Measurements from ENCODE around the gene CBFA2T3.

CBFA2T3 gene

DNA sequence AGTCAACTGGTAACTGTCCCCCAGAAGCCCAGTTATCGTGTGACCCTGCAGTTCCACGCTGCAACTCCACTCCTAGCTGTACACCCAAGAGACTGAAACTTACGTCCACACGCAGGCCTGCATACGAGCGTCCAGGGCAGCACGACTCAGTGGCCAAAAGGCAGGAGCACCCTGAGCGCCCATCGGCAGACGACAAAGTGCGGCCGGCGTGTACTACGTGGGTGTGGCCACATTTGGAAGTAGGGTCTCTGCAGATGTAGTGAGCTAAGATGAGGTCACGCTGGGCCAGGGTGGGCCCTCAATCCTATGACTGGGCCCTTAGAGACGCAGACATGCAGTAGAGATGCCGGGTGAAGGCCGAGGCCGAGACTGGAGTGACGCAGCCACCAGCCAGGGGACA lies 133.8 kb downstream of the CBFA2T3 start:
- H3K9me3 ChIP-seq (ENCODE audit: low read length), result no peaks in the 10 kb centered on the region
- H3K4me3 ChIP-seq (ENCODE audit: low read depth in 1 of 2, low read length in 2 of 2), result no peak overlapping the region
- no peak overlapping the region for H3K27ac ChIP-seq (ENCODE audit: low read depth, low read length)
- H3K27me3 ChIP-seq (ENCODE audit: control insufficient read depth in 1 of 2, insufficient read depth in 2 of 2, low read length in 2 of 2), result no peaks in the 10 kb centered on the region
- H3K36me3 ChIP-seq (ENCODE audit: insufficient read depth, low read length), result peaks cover 20% of the 10 kb centered on the region
- H3K4me1 ChIP-seq (ENCODE audit: insufficient read depth, low read length), result no peaks in the 10 kb centered on the region
- no peak overlapping the region for H3K9ac ChIP-seq (ENCODE audit: low read length)

DNA sequence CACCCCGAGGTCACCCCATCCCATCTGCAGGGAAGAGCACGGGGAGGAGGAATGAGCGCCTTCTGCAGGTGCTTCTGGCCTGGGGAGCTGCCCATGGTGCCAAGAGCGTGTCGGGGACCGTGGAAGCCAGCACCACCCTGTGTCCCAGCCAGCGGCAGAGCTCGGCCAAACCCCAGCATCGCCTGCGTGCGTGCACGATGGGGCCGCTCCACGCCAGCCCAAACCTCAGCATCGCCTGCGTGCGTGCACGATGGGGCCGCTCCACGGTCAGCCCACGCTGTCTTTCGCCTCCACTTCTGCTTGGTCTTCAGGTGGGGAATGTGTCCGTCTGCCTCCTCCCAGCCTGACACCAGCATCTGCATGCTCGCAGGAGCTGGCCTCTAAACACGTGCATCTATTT lies 134.2 kb downstream of the CBFA2T3 start:
- no peak overlapping the region for H3K9ac ChIP-seq (ENCODE audit: low read length)
- H3K27me3 ChIP-seq (ENCODE audit: control insufficient read depth in 1 of 2, insufficient read depth in 2 of 2, low read length in 2 of 2), result no peaks in the 10 kb centered on the region
- peaks cover 20% of the 10 kb centered on the region for H3K36me3 ChIP-seq (ENCODE audit: insufficient read depth, low read length)
- H3K4me3 ChIP-seq (ENCODE audit: low read depth in 1 of 2, low read length in 2 of 2), result no peak overlapping the region
- H3K4me1 ChIP-seq (ENCODE audit: insufficient read depth, low read length), result no peaks in the 10 kb centered on the region
- H3K9me3 ChIP-seq (ENCODE audit: low read length), result no peaks in the 10 kb centered on the region
- no peak overlapping the region for H3K27ac ChIP-seq (ENCODE audit: low read depth, low read length)

DNA sequence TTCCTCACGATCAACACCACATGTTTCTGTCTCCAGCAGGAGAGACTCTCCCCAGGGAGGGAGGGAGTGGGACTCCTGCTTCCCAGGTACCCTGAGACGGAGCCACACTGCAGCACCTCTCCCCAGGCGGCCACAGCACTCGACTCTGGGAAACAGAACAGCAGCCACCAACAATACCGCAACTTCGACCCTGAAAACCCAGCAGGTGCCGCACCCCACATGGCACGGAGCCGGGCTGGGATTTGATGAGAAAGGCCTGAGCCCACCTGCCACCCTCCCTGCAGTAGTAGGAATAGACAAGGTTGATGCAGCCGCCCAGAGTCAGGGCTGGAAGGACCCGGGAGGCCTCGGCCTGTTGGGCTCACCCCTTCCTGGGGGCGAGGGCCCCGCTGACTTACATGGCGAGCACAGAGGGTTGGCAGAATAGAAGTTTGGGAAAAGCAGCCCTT lies 134.7 kb downstream of the CBFA2T3 start:
- H3K9ac ChIP-seq (ENCODE audit: low read length), result no peak overlapping the region
- no peaks in the 10 kb centered on the region for H3K27me3 ChIP-seq (ENCODE audit: control insufficient read depth in 1 of 2, insufficient read depth in 2 of 2, low read length in 2 of 2)
- no peak overlapping the region for H3K4me3 ChIP-seq (ENCODE audit: low read depth in 1 of 2, low read length in 2 of 2)
- H3K4me1 ChIP-seq (ENCODE audit: insufficient read depth, low read length), result no peaks in the 10 kb centered on the region
- no peaks in the 10 kb centered on the region for H3K9me3 ChIP-seq (ENCODE audit: low read length)
- H3K36me3 ChIP-seq (ENCODE audit: insufficient read depth, low read length), result peaks cover 20% of the 10 kb centered on the region
- H3K27ac ChIP-seq (ENCODE audit: low read depth, low read length), result no peak overlapping the region

DNA sequence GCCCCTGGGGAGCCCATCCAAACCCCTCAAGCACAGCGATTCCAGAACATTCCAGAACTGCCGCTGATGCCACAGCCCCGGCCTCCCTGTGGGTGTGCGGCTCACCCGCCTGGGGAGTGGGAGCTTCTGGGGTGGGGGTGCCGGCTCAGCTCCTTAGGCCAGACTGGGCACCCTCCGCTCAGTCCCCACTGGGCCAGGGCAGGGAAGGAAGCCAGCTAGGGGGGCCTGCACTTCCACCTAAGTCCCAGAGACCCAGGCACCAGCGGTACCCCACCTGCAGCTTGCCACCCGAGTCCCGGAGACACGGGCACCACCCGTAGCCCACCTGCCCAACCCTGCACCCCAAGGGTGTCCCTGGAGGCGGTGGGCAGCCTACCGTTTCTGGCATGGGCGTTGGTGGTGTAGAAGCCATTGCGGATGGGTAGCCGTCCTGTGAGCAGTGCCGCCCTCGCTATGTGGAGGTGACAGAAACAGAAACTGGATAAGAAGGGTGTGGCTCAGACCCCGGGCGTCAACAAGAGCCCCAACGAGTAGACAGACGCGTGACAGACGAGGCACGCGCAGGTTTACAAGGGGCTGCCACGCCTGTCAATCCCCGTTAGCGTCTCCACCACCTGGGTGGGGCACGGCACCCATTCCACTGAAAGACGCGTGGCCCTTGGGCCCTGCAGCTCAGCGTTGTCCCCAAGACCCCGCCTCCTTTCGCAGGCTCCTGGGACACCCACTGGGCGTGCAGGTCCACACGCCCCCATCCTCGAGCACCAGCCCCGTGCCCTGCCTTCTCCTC lies 135.3 kb downstream of the CBFA2T3 start:
- H3K36me3 ChIP-seq (ENCODE audit: insufficient read depth, low read length), result peaks cover 20% of the 10 kb centered on the region

DNA sequence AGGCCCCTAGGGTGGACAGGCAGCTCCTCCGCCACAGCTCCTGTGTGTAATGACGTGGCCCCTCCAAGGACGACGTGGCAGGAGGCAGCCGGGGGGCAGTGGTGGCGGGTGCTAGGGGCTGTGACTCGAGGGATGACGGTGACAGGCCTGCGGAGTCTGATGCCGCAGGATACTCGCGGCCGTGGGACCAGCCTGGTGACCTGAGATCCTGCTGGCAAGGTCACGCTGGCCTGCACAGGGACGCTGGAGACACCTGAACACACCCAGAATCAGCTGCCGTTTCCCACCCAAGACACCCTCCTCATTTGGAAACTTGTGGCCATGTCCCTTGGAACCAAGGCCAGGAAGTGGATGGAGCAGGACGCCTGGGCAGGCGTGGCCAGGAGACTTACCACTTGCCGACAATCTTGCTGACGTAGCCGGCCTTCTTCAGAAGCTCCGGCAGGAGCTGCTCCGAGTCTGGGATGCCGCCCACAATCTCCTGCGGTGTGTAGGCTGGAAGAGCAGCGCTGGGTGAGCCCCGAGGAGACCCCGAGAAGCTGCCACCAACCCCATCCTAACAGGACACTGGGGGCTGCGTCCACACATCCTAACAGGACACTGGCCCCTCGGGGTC lies 136.3 kb downstream of the CBFA2T3 start:
- H3K27me3 ChIP-seq (ENCODE audit: control insufficient read depth in 1 of 2, insufficient read depth in 2 of 2, low read length in 2 of 2), result no peaks in the 10 kb centered on the region
- H3K36me3 ChIP-seq (ENCODE audit: insufficient read depth, low read length), result peaks cover 20% of the 10 kb centered on the region
- no peaks in the 10 kb centered on the region for H3K4me1 ChIP-seq (ENCODE audit: insufficient read depth, low read length)
- no peak overlapping the region for H3K9ac ChIP-seq (ENCODE audit: low read length)
- H3K4me3 ChIP-seq (ENCODE audit: low read depth in 1 of 2, low read length in 2 of 2), result no peak overlapping the region
- no peak overlapping the region for H3K27ac ChIP-seq (ENCODE audit: low read depth, low read length)
- no peaks in the 10 kb centered on the region for H3K9me3 ChIP-seq (ENCODE audit: low read length)

More for the DNA sequence above, 135.3 kb downstream of the CBFA2T3 start:
- H3K27ac ChIP-seq (ENCODE audit: low read depth, low read length), result no peak overlapping the region
- no peak overlapping the region for H3K9ac ChIP-seq (ENCODE audit: low read length)
- no peak overlapping the region for H3K4me3 ChIP-seq (ENCODE audit: low read depth in 1 of 2, low read length in 2 of 2)
- H3K27me3 ChIP-seq (ENCODE audit: control insufficient read depth in 1 of 2, insufficient read depth in 2 of 2, low read length in 2 of 2), result no peaks in the 10 kb centered on the region
- H3K4me1 ChIP-seq (ENCODE audit: insufficient read depth, low read length), result no peaks in the 10 kb centered on the region
- no peaks in the 10 kb centered on the region for H3K9me3 ChIP-seq (ENCODE audit: low read length)

DNA sequence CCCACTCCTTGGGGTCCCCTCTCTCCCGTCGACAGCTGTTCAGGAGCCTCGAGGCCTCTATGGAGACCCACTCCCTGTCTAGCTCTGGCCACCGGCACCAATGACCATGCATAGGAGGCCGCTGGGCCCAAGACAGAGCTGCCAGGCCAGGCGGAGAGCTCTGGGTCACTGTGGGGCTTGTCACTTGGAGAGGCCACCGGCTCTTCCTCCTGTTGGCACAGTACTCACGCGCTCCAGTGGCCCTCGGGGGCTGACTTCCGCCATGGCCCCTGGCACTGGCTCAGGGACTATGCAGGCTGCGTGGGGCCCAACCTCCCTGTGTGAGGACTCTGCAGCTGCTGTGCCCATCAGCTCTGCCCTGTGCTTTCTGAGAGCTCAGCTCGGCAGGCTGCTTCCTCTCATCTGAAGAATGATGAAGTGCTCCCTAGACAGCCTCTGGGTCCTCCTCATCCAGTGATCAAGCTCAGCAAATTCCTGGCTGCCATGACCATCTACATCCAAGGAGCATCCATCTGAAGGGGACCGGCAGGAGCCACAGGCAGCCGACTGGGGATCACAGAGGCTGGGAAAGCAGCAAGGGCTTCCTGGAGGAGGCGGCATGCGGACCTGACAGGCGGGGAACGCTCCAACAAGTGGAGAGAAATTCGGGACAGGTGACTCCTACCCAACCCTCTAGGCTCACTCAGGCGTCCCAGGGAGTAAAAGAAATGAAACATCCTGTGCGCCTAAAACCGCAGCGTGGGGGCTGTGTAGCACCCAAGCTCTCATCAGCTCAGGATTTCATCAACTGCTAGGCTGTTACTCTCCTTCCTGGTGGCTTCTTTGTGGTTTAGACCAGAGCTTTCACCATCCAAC lies 137.0 kb downstream of the CBFA2T3 start:
- Histone ChIP-seq H3K27me3 (ENCODE audit: control insufficient read depth in 1 of 2, insufficient read depth in 2 of 2, low read length in 2 of 2) (no peaks in the 10 kb centered on the region), H3K9me3 (ENCODE audit: low read length) (no peaks in the 10 kb centered on the region), H3K9ac (ENCODE audit: low read length) (no peak overlapping the region), H3K27ac (ENCODE audit: low read depth, low read length) (no peak overlapping the region), H3K4me3 (ENCODE audit: low read depth in 1 of 2, low read length in 2 of 2) (no peak overlapping the region), H3K36me3 (ENCODE audit: insufficient read depth, low read length) (peaks cover 20% of the 10 kb centered on the region), H3K4me1 (ENCODE audit: insufficient read depth, low read length) (no peaks in the 10 kb centered on the region)

DNA sequence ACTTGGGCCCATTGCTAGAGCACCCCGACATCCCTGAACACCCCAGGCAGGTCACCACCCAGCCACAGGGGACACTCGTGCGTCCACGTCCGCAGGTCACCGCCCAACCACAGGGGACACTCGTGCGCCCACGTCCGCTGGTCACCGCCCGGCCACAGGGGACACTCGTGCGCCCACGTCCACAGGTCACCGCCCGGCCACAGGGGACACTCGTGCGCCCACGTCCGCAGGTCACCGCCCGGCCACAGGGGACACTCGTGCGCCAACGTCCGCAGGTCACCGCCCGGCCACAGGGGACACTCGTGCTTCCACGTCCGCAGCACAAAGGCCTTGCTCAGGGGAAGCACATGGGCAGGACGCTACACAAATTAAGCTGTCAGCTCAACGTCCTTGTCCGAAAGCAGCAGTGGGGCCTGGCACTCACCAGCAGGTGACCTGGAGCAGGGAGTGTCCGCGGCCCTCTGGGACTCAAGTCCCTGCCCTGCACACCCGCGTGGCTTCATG lies 137.9 kb downstream of the CBFA2T3 start:
- Histone ChIP-seq H3K9ac (ENCODE audit: low read length) (no peak overlapping the region), H3K27ac (ENCODE audit: low read depth, low read length) (no peak overlapping the region), H3K9me3 (ENCODE audit: low read length) (no peaks in the 10 kb centered on the region), H3K4me1 (ENCODE audit: insufficient read depth, low read length) (no peaks in the 10 kb centered on the region), H3K4me3 (ENCODE audit: low read depth in 1 of 2, low read length in 2 of 2) (no peak overlapping the region), H3K36me3 (ENCODE audit: insufficient read depth, low read length) (peaks cover 20% of the 10 kb centered on the region), H3K27me3 (ENCODE audit: control insufficient read depth in 1 of 2, insufficient read depth in 2 of 2, low read length in 2 of 2) (no peaks in the 10 kb centered on the region)

DNA sequence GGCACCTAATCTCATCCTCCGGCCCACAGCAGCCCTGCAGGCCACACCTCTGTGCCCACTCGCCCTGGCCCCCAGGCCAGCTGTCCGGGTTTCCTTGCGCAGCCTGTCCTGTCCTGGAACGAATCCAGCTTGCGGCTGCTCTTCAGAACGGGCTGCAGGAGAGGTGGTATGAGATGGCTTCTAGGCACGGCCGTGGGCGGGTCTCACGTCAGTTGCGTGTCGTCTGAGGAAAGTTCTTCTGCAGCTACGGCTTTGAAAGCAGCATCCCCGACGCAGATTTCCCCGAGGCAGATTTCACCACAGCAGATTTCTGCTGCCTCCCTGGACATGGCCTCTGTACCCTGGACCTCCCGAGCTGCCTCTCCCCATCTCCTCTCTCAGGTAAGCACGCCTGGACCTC lies 138.4 kb downstream of the CBFA2T3 start:
- Histone ChIP-seq H3K4me1 (ENCODE audit: insufficient read depth, low read length) (no peaks in the 10 kb centered on the region), H3K27me3 (ENCODE audit: control insufficient read depth in 1 of 2, insufficient read depth in 2 of 2, low read length in 2 of 2) (no peaks in the 10 kb centered on the region), H3K9me3 (ENCODE audit: low read length) (no peaks in the 10 kb centered on the region), H3K36me3 (ENCODE audit: insufficient read depth, low read length) (peaks cover 20% of the 10 kb centered on the region), H3K4me3 (ENCODE audit: low read depth in 1 of 2, low read length in 2 of 2) (no peak overlapping the region), H3K9ac (ENCODE audit: low read length) (no peak overlapping the region), H3K27ac (ENCODE audit: low read depth, low read length) (no peak overlapping the region)

DNA sequence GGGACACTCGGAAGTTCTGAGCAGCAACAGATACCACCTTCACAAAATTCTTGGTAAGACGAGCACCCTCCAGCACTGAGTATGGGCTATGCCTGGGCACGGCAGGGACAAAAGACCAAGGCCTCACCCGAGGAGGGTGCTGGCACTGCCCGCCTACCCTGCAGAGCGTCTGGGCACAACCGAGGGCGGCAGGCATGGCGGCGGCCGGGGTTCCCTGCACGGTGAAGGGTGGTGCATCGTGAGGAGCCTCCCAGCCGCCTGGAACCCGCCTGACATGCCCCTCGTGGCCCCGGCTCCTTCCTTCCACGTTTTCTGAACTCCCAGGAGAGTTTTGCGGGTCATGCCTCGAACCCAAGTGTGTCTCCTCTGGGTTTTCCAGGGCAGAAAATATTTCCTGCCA lies 139.2 kb downstream of the CBFA2T3 start:
- peaks cover 20% of the 10 kb centered on the region for H3K36me3 ChIP-seq (ENCODE audit: insufficient read depth, low read length)
- H3K4me3 ChIP-seq (ENCODE audit: low read depth in 1 of 2, low read length in 2 of 2), result no peak overlapping the region

DNA sequence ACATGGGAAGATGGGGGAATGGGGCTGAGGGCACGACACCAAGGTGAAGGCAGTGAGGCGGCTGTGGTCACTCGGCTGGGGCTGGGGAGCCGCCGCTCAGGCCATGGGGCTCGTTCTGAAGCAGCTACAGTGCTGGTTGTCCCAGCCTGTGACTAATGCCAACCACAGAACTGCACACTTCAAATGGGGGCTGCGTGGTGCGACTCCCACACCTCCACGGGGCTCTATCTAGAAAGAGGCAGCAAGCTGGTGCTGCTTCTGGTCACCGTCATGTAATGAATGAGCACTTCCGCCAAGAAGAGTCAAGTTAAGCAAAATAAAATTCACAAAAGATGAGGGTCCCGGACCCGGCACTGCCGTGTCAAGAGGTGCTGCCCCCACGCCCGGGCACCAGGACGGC lies 140.2 kb downstream of the CBFA2T3 start:
- H3K9me3 ChIP-seq (ENCODE audit: low read length), result no peaks in the 10 kb centered on the region
- no peak overlapping the region for H3K4me3 ChIP-seq (ENCODE audit: low read depth in 1 of 2, low read length in 2 of 2)
- H3K36me3 ChIP-seq (ENCODE audit: insufficient read depth, low read length), result peaks cover 20% of the 10 kb centered on the region
- no peak overlapping the region for H3K27ac ChIP-seq (ENCODE audit: low read depth, low read length)
- H3K4me1 ChIP-seq (ENCODE audit: insufficient read depth, low read length), result no peaks in the 10 kb centered on the region
- no peaks in the 10 kb centered on the region for H3K27me3 ChIP-seq (ENCODE audit: control insufficient read depth in 1 of 2, insufficient read depth in 2 of 2, low read length in 2 of 2)
- no peak overlapping the region for H3K9ac ChIP-seq (ENCODE audit: low read length)

More for the DNA sequence above, 139.2 kb downstream of the CBFA2T3 start:
- no peak overlapping the region for H3K27ac ChIP-seq (ENCODE audit: low read depth, low read length)
- H3K9me3 ChIP-seq (ENCODE audit: low read length), result no peaks in the 10 kb centered on the region
- H3K4me1 ChIP-seq (ENCODE audit: insufficient read depth, low read length), result no peaks in the 10 kb centered on the region
- no peak overlapping the region for H3K9ac ChIP-seq (ENCODE audit: low read length)
- no peaks in the 10 kb centered on the region for H3K27me3 ChIP-seq (ENCODE audit: control insufficient read depth in 1 of 2, insufficient read depth in 2 of 2, low read length in 2 of 2)

DNA sequence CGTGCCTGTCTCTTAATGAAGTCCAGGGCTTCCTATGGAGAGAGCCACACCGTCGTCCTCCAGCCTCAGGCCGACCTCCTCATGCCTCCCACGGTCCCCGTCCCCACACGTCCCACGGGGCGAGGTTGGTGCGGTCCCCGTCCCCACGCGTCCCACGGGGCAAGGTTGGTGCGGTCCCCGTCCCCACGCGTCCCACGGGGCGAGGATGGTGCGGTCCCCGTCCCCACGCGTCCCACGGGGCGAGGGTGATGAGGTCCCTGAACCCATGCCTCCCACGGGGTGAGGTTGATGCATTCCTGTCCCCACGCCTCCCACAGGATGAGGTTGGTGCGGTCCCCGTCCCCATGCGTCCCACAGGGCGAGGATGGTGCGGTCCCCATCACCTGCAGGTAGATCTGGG lies 141.2 kb downstream of the CBFA2T3 start:
- Histone ChIP-seq H3K36me3 (ENCODE audit: insufficient read depth, low read length) (peaks cover 20% of the 10 kb centered on the region), H3K9me3 (ENCODE audit: low read length) (no peaks in the 10 kb centered on the region), H3K9ac (ENCODE audit: low read length) (no peak overlapping the region), H3K27ac (ENCODE audit: low read depth, low read length) (no peak overlapping the region), H3K4me3 (ENCODE audit: low read depth in 1 of 2, low read length in 2 of 2) (no peak overlapping the region), H3K4me1 (ENCODE audit: insufficient read depth, low read length) (no peaks in the 10 kb centered on the region), H3K27me3 (ENCODE audit: control insufficient read depth in 1 of 2, insufficient read depth in 2 of 2, low read length in 2 of 2) (no peaks in the 10 kb centered on the region)
